ENCODE measurements around the gene ACD.

The ACD gene

GRCh38 chr16:67659675-67660563 lies at the start of gene ACD:
Gene ACD (minus strand): TSS chr16:67660260. CDS start chr16:67660220, 40 bp downstream.
- in situ Hi-C loops (cut with MboI; ENCODE audit: low sequenced_read_pairs, unreplicated experiment): no loop called here
- TF ChIP-seq CTCF (IDR thresholded peaks at IDR 0.05; ENCODE audit: borderline replicate concordance, control extremely low read depth, extremely low read depth, insufficient read depth, missing control alignments): no peak
- peak; percentile 100 for DNase-seq (ENCODE audit: low spot score)

GRCh38 chr16:67709050-67709449 lies 49.0 kb upstream of the ACD start:
- no peak for DNase-seq (ENCODE audit: low spot score)
- in situ Hi-C loops (cut with MboI; ENCODE audit: low sequenced_read_pairs, unreplicated experiment): no loop called here
- no peak for TF ChIP-seq CTCF (IDR thresholded peaks at IDR 0.05; ENCODE audit: borderline replicate concordance, control extremely low read depth, extremely low read depth, insufficient read depth, missing control alignments)

- in situ Hi-C loops (cut with MboI; ENCODE audit: low sequenced_read_pairs, unreplicated experiment): no loop called here
- TF ChIP-seq CTCF (IDR thresholded peaks at IDR 0.05; ENCODE audit: borderline replicate concordance, control extremely low read depth, extremely low read depth, insufficient read depth, missing control alignments): no peak
- no peak for DNase-seq (ENCODE audit: low spot score)
Measured at GRCh38 chr16:67708368-67708771, 48.3 kb upstream of the ACD start.

GRCh38 chr16:67707790-67708189 lies 47.7 kb upstream of the ACD start:
- TF ChIP-seq CTCF (IDR thresholded peaks at IDR 0.05; ENCODE audit: borderline replicate concordance, control extremely low read depth, extremely low read depth, insufficient read depth, missing control alignments): no peak
- in situ Hi-C loops (cut with MboI; ENCODE audit: low sequenced_read_pairs, unreplicated experiment): no loop called here
- no peak for DNase-seq (ENCODE audit: low spot score)

- DNase-seq (ENCODE audit: low spot score): no peak
- in situ Hi-C loops (cut with MboI; ENCODE audit: low sequenced_read_pairs, unreplicated experiment): no loop called here
- TF ChIP-seq CTCF (IDR thresholded peaks at IDR 0.05; ENCODE audit: borderline replicate concordance, control extremely low read depth, extremely low read depth, insufficient read depth, missing control alignments): no peak
Measured at GRCh38 chr16:67707210-67707609, 47.1 kb upstream of the ACD start.

GRCh38 chr16:67704110-67704509 lies 44.0 kb upstream of the ACD start:
- in situ Hi-C loops (cut with MboI; ENCODE audit: low sequenced_read_pairs, unreplicated experiment): no loop called here
- no peak for TF ChIP-seq CTCF (IDR thresholded peaks at IDR 0.05; ENCODE audit: borderline replicate concordance, control extremely low read depth, extremely low read depth, insufficient read depth, missing control alignments)
- no peak for DNase-seq (ENCODE audit: low spot score)
